Measurements from ENCODE around the gene DOCK2. TPM values are rescaled to one million over a fixed set of nuclear protein-coding genes. Genes with fewer than 3 reads are reported as not detected.

DOCK2 gene
- total RNA-seq, 5 donors from 2014 or later (not counting 1 experiment from before 2014, with no cell fraction given): 168 to 303 (median 197) TPM

DNA sequence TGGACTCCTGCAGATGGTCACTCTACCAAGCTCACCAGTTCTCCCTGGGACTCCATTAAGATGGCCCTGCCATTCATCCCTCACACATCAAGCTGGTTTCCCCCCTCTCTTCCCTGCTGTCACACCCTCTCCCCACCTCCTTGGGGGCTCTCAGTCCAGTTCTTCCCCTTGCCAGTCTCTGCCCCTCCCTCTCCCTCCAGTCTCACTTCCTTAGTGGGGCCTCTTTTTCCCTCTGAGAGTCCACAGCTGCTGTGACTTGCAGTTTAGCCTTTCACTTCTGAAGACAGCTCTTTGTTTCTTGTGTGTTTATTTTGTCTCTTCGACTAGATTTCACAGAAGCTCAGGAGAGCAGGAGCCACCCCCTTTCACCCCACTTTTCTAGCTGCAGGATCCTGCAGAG lies 10.5 kb downstream of the DOCK2 start:
- peak overlapping the region; percentile 60 to 95 for H3K27ac Mint-ChIP-seq
- WGBS (ENCODE audit: insufficient coverage): no CpG with 5 or more reads among the region's 1 CpG
- peaks cover 93 to 97% (median 94%) of the 10 kb centered on the region in 3 donors for H3K4me1 Mint-ChIP-seq
- no peaks in the 10 kb centered on the region for H3K27me3 ChIP-seq (replicated peaks in 1 of 2; ENCODE audit: control insufficient read depth in 2 of 2, extremely low read depth in 1 of 2, insufficient read depth in 2 of 2, low read length in 1 of 2)
- no peaks in the 10 kb centered on the region for H3K9me3 Mint-ChIP-seq
- DNase-seq (no peak), ATAC-seq (replicated peaks in 1 of 4) (no peak)
- no peaks in the 10 kb centered on the region for H3K27me3 Mint-ChIP-seq
- no peaks in the 10 kb centered on the region for H3K36me3 ChIP-seq (ENCODE audit: control insufficient read depth in 2 of 2, extremely low read depth in 1 of 2, insufficient read depth in 1 of 2, low read length in 1 of 2)
- no peaks in the 10 kb centered on the region for H3K9me3 ChIP-seq
- POLR2A ChIA-PET: no interaction called here
- peaks cover 48 to 64% of the 10 kb centered on the region in 2 experiments for H3K4me1 ChIP-seq (ENCODE audit: control insufficient read depth in 1 of 2, extremely low read depth in 1 of 2, insufficient read depth in 2 of 2, low read length in 2 of 2)
- CTCF ChIA-PET: no interaction called here
- H3K4me3 ChIP-seq (ENCODE audit: control insufficient read depth in 1 of 2, extremely low read depth in 1 of 2, low read length in 1 of 2): no peak overlapping the region
- H3K4me3 Mint-ChIP-seq: peak overlapping the region in 2 of 3 donors; percentile 25 to 67
- peaks cover 31% of the 10 kb centered on the region for H3K36me3 Mint-ChIP-seq
- no peak overlapping the region for H3K27ac ChIP-seq (ENCODE audit: low read length)

DNA sequence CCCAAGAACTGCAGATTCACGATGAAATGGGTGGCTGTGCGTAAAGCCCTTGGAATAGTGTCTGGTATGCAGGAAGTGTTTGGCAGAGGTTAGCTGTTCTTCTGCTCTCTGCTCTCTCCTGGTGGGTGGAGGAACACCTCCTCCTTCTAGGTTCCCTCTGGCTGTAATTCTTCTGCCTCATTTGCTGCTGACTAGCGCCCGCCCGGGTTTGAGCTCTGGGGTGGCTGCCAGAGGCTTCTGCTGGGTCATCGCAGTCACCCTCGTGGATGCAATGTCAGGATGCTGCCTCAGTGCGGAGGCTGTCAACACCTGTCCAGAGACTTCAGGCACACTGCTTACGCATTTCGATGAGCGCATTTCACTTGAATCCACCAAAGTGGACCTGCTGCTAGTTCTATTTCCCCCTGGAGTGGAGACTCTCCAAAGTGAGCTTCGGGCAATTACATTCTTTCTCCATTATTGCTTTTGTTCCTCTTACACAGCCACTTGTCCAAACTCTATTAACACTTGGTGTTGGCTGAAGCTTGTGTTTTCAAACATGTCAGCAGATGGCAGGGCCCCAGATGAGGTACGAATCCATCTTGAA lies 11.7 kb downstream of the DOCK2 start:
- Histone ChIP-seq H3K27ac (ENCODE audit: low read length) (peak overlapping the region; percentile 8), H3K4me3 (ENCODE audit: control insufficient read depth in 1 of 2, extremely low read depth in 1 of 2, low read length in 1 of 2) (no peak overlapping the region), H3K4me1 (ENCODE audit: control insufficient read depth in 1 of 2, extremely low read depth in 1 of 2, insufficient read depth in 2 of 2, low read length in 2 of 2) (peaks cover 48 to 65% of the 10 kb centered on the region in 2 experiments), H3K27me3 (replicated peaks in 1 of 2; ENCODE audit: control insufficient read depth in 2 of 2, extremely low read depth in 1 of 2, insufficient read depth in 2 of 2, low read length in 1 of 2) (no peaks in the 10 kb centered on the region), H3K9me3 (no peaks in the 10 kb centered on the region), H3K36me3 (ENCODE audit: control insufficient read depth in 2 of 2, extremely low read depth in 1 of 2, insufficient read depth in 1 of 2, low read length in 1 of 2) (peaks cover 0 to under 1% of the 10 kb centered on the region in 2 donors)
- DNase-seq: no peak
- peak in 1 of 4 experiments; percentile 44 for ATAC-seq (replicated peaks in 1 of 4)
- Mint-ChIP-seq H3K27me3 (no peaks in the 10 kb centered on the region), H3K4me1 (peaks cover 95 to 100% (median 96%) of the 10 kb centered on the region in 3 donors), H3K36me3 (peaks cover 28% of the 10 kb centered on the region), H3K9me3 (no peaks in the 10 kb centered on the region), H3K27ac (peak overlapping the region; percentile 94 to 95), H3K4me3 (peak overlapping the region; percentile 10 to 67 (median 19))
- ChIA-PET POLR2A (interaction anchor here in 1 of 2 donors (0.8 kb wide), 1 partner anchor 11 kb away, joined by 3 read pairs; no protein-coding TSS in a partner anchor), CTCF (no interaction called here)
- WGBS (ENCODE audit: insufficient coverage): 80% methylated on average over 11 of the region's 13 CpGs

DNA sequence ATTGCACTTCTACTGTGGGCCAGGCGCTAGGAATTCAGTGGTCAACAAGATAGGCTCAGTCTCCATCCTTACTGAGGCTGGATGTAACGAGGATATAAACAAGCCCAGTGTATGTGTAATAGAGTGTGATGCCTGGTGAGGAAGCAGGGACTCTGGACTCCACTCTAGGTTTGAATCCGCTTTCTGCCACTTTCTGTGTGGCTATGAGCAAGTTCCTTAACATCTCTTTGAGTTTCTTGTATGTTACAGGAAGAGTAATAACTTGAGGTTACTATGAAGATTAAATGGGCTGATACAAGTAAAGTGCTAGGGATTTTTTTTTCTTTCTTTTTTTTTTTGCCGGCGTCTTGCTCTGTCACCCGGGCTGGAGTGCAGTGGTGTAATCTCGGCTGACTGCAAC lies 12.4 kb downstream of the DOCK2 start:
- DNase-seq (peak in 1 of 35 experiments; percentile 39), ATAC-seq (replicated peaks in 1 of 4) (peak; percentile 49 to 67 (median 60))
- peaks cover 48 to 70% of the 10 kb centered on the region in 2 experiments for H3K4me1 ChIP-seq (ENCODE audit: control insufficient read depth in 1 of 2, extremely low read depth in 1 of 2, insufficient read depth in 2 of 2, low read length in 2 of 2)
- no peaks in the 10 kb centered on the region for H3K9me3 ChIP-seq
- H3K4me1 Mint-ChIP-seq: peaks cover 97 to 99% (median 98%) of the 10 kb centered on the region in 3 donors
- no peaks in the 10 kb centered on the region for H3K27me3 Mint-ChIP-seq
- CTCF ChIA-PET: no interaction called here
- peak overlapping the region; percentile 94 to 95 for H3K27ac Mint-ChIP-seq
- H3K36me3 Mint-ChIP-seq: peaks cover 28% of the 10 kb centered on the region
- H3K36me3 ChIP-seq (ENCODE audit: control insufficient read depth in 2 of 2, extremely low read depth in 1 of 2, insufficient read depth in 1 of 2, low read length in 1 of 2): peaks cover 0 to 7% of the 10 kb centered on the region in 2 donors
- H3K27ac ChIP-seq (ENCODE audit: low read length): peak overlapping the region; percentile 67
- POLR2A ChIA-PET: interaction anchor here (0.5 to 0.8 kb wide), 2 partner anchors 11 to 70 kb away, joined by 3 read pairs; no protein-coding TSS in a partner anchor
- peak overlapping the region; percentile 41 to 67 (median 50) for H3K4me3 Mint-ChIP-seq
- WGBS (ENCODE audit: insufficient coverage): 31% methylated on average over 3 of the region's 7 CpGs
- no peak overlapping the region for H3K4me3 ChIP-seq (ENCODE audit: control insufficient read depth in 1 of 2, extremely low read depth in 1 of 2, low read length in 1 of 2)
- no peaks in the 10 kb centered on the region for H3K27me3 ChIP-seq (replicated peaks in 1 of 2; ENCODE audit: control insufficient read depth in 2 of 2, extremely low read depth in 1 of 2, insufficient read depth in 2 of 2, low read length in 1 of 2)
- H3K9me3 Mint-ChIP-seq: no peaks in the 10 kb centered on the region

DNA sequence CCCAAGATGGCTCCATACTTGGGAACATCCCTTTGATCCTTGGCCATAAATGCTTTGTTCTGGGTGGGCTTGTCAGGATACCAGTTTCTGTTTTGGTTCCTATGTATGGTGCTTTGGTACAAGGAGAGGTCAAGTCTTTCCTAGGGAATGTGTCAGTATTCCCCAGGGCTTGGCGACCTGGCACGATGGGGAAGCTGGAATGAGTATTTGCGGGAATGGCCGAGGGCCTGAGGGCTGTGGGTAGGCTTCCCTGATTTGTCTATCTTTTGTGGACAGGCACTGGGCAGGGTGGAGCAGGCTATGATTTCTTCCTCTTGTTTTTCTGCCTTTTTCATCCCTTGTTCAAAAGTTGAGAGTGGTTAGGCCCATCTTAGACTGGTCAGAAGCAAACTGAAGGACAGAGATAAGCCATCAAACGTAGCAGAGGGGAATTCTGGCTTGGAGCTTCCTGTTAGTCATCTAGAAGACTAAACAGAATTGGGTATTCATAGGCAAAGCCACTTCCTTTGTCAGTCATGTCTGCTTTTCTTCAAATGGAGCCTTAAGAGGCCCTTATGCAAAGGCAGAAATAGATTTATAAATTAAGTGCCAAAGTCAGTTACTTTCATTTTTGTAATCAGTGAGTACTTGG lies 13.7 kb downstream of the DOCK2 start:
- Histone ChIP-seq H3K9me3 (no peaks in the 10 kb centered on the region), H3K36me3 (ENCODE audit: control insufficient read depth in 2 of 2, extremely low read depth in 1 of 2, insufficient read depth in 1 of 2, low read length in 1 of 2) (peaks cover 0 to 20% of the 10 kb centered on the region in 2 donors), H3K27ac (ENCODE audit: low read length) (peak overlapping the region; percentile 67), H3K27me3 (replicated peaks in 1 of 2; ENCODE audit: control insufficient read depth in 2 of 2, extremely low read depth in 1 of 2, insufficient read depth in 2 of 2, low read length in 1 of 2) (no peaks in the 10 kb centered on the region), H3K4me1 (ENCODE audit: control insufficient read depth in 1 of 2, extremely low read depth in 1 of 2, insufficient read depth in 2 of 2, low read length in 2 of 2) (peaks cover 48 to 82% of the 10 kb centered on the region in 2 experiments), H3K4me3 (ENCODE audit: control insufficient read depth in 1 of 2, extremely low read depth in 1 of 2, low read length in 1 of 2) (peak overlapping the region in 1 of 2 donors; percentile 27)
- Mint-ChIP-seq H3K9me3 (no peaks in the 10 kb centered on the region), H3K4me1 (peaks cover 99% of the 10 kb centered on the region in 3 donors), H3K27me3 (no peaks in the 10 kb centered on the region), H3K4me3 (peak overlapping the region; percentile 60 to 69 (median 67)), H3K27ac (peak overlapping the region; percentile 94 to 95), H3K36me3 (peaks cover 23% of the 10 kb centered on the region)
- ChIA-PET CTCF (no interaction called here), POLR2A (no interaction called here)
- 68% methylated on average over 4 of the region's 5 CpGs for WGBS (ENCODE audit: insufficient coverage)
- DNase-seq (peak in 1 of 35 experiments; percentile 57), ATAC-seq (replicated peaks in 1 of 4) (peak; percentile 35 to 65 (median 61))

DNA sequence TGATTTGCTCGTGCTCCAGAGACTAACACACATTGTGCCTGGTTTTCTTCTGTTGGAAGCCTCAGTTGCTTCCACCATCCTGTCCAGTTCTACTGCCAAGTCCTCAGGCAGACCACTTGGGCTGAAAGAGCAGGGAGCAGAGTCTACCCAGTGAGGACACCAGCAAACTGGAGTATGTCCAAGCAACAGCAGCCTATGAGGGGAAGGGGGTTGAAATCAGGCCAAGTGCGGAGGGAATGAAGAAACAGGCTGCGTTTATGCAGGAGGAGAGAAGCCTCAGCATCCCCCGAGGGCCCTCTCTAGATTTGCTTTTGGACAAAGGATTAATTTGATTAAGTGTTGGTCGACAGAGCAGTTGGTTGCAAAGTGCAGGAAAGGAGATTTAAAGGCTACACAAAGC lies 14.5 kb downstream of the DOCK2 start:
- Mint-ChIP-seq H3K27ac (peak overlapping the region; percentile 94 to 95), H3K9me3 (no peaks in the 10 kb centered on the region), H3K4me3 (peak overlapping the region in 2 of 3 donors; percentile 60 to 67), H3K4me1 (peaks cover 98 to 99% (median 99%) of the 10 kb centered on the region in 3 donors), H3K36me3 (peaks cover 23% of the 10 kb centered on the region), H3K27me3 (no peaks in the 10 kb centered on the region)
- H3K36me3 ChIP-seq (ENCODE audit: control insufficient read depth in 2 of 2, extremely low read depth in 1 of 2, insufficient read depth in 1 of 2, low read length in 1 of 2): peaks cover 0 to 25% of the 10 kb centered on the region in 2 donors
- DNase-seq (no peak), ATAC-seq (replicated peaks in 1 of 4) (no peak)
- H3K4me1 ChIP-seq (ENCODE audit: control insufficient read depth in 1 of 2, extremely low read depth in 1 of 2, insufficient read depth in 2 of 2, low read length in 2 of 2): peaks cover 48 to 89% of the 10 kb centered on the region in 2 experiments
- POLR2A ChIA-PET: no interaction called here
- no peaks in the 10 kb centered on the region for H3K9me3 ChIP-seq
- H3K27ac ChIP-seq (ENCODE audit: low read length): peak overlapping the region; percentile 67
- no peaks in the 10 kb centered on the region for H3K27me3 ChIP-seq (replicated peaks in 1 of 2; ENCODE audit: control insufficient read depth in 2 of 2, extremely low read depth in 1 of 2, insufficient read depth in 2 of 2, low read length in 1 of 2)
- CTCF ChIA-PET: no interaction called here
- no peak overlapping the region for H3K4me3 ChIP-seq (ENCODE audit: control insufficient read depth in 1 of 2, extremely low read depth in 1 of 2, low read length in 1 of 2)
- WGBS (ENCODE audit: insufficient coverage): 100% methylated on average over 4 of the region's 5 CpGs

DNA sequence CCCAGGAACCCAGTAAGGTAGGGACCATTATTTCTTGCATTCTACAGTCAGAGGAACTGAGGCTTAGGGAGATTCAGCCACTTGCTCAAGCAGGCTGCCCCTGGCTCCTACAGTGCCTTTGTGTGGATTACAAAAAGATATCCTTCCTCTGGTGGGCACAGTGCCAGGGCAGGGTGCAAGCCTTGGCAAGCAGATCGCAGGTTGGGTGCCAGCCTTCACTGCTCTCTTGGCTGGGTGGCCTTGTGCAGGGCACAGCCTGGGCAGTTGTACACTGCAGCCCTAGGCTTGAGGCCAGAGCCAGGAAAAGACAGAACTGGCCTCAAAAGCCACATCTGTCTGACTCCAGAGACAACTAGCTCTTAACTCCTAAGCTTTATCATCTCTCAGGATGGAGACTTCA lies 15.0 kb downstream of the DOCK2 start:
- H3K27ac ChIP-seq (ENCODE audit: low read length): peak overlapping the region; percentile 1
- POLR2A ChIA-PET: no interaction called here
- WGBS (ENCODE audit: insufficient coverage): 0% methylated on average over 1 of the region's 1 CpG

More for the DNA sequence above, 15.0 kb downstream of the DOCK2 start:
- Mint-ChIP-seq H3K9me3 (no peaks in the 10 kb centered on the region), H3K36me3 (peaks cover 28% of the 10 kb centered on the region), H3K27me3 (no peaks in the 10 kb centered on the region), H3K27ac (peak overlapping the region; percentile 94 to 95), H3K4me3 (no peak overlapping the region), H3K4me1 (peaks cover 98 to 99% (median 99%) of the 10 kb centered on the region in 3 donors)
- H3K36me3 ChIP-seq (ENCODE audit: control insufficient read depth in 2 of 2, extremely low read depth in 1 of 2, insufficient read depth in 1 of 2, low read length in 1 of 2): peaks cover 0 to 27% of the 10 kb centered on the region in 2 donors
- no peak overlapping the region for H3K4me3 ChIP-seq (ENCODE audit: control insufficient read depth in 1 of 2, extremely low read depth in 1 of 2, low read length in 1 of 2)
- no peaks in the 10 kb centered on the region for H3K27me3 ChIP-seq (replicated peaks in 1 of 2; ENCODE audit: control insufficient read depth in 2 of 2, extremely low read depth in 1 of 2, insufficient read depth in 2 of 2, low read length in 1 of 2)
- CTCF ChIA-PET: no interaction called here
- ATAC-seq (replicated peaks in 1 of 4) (no peak), DNase-seq (no peak)
- H3K4me1 ChIP-seq (ENCODE audit: control insufficient read depth in 1 of 2, extremely low read depth in 1 of 2, insufficient read depth in 2 of 2, low read length in 2 of 2): peaks cover 48 to 89% of the 10 kb centered on the region in 2 experiments
- H3K9me3 ChIP-seq: no peaks in the 10 kb centered on the region
